PFSK-1 (cell line): ENCODE results near the gene TNS1.

Source experiments
- POLR2AphosphoS5 ChIP-seq: IDR thresholded peaks from 2 replicates; pipeline ENCODE4 v1.6.1; 2012; ENCODE audit warnings: low read depth, mild to moderate bottlenecking, control low read depth, low read length, moderate library complexity
- SIN3A ChIP-seq: IDR thresholded peaks from 2 replicates; pipeline ENCODE4 v1.6.1; 2012; ENCODE audit warnings: mild to moderate bottlenecking, low read length, moderate library complexity, borderline replicate concordance; ENCODE audit not compliant: insufficient read depth
- TAF1 ChIP-seq: IDR thresholded peaks from 2 replicates; pipeline ENCODE4 v1.6.1; 2012; ENCODE audit warnings: low read length, control low read depth, borderline replicate concordance; ENCODE audit not compliant: insufficient read depth
- TF ChIP-seq, protein P1 (sequence below), 2 experiments: IDR thresholded peaks; 2 replicates each; pipeline versions ENCODE4 v1.6.1 to v1.8.0; 2011 to 2012; ENCODE audit warnings: low read depth in 2 of 2, low read length in 2 of 2, control low read depth in 1 of 2, inconsistent platforms in 1 of 2, mild to moderate bottlenecking in 1 of 2, moderate library complexity in 1 of 2; ENCODE audit not compliant: insufficient read depth in 1 of 2

DNA sequence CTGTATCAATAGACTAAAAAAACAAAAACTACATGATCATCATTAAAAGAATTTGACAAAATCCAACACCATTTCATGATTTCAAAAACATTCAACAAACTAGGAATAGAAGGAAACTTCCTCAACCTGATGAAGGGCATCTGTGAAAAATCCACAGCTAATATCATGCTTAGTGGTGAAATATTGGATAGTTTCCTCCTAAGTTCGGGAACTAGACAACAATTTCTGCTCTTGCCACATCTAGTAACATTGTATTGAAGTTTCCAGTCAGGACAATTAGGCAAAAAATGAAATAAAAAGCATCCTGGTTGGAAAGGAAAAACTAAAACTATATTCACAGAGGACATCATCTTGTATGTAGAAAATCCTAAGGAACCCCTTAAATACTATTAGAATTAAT, 34.8 kb downstream of the TNS1 start:
- TF ChIP-seq POLR2AphosphoS5: no peak
- TF ChIP-seq, protein P1, sequence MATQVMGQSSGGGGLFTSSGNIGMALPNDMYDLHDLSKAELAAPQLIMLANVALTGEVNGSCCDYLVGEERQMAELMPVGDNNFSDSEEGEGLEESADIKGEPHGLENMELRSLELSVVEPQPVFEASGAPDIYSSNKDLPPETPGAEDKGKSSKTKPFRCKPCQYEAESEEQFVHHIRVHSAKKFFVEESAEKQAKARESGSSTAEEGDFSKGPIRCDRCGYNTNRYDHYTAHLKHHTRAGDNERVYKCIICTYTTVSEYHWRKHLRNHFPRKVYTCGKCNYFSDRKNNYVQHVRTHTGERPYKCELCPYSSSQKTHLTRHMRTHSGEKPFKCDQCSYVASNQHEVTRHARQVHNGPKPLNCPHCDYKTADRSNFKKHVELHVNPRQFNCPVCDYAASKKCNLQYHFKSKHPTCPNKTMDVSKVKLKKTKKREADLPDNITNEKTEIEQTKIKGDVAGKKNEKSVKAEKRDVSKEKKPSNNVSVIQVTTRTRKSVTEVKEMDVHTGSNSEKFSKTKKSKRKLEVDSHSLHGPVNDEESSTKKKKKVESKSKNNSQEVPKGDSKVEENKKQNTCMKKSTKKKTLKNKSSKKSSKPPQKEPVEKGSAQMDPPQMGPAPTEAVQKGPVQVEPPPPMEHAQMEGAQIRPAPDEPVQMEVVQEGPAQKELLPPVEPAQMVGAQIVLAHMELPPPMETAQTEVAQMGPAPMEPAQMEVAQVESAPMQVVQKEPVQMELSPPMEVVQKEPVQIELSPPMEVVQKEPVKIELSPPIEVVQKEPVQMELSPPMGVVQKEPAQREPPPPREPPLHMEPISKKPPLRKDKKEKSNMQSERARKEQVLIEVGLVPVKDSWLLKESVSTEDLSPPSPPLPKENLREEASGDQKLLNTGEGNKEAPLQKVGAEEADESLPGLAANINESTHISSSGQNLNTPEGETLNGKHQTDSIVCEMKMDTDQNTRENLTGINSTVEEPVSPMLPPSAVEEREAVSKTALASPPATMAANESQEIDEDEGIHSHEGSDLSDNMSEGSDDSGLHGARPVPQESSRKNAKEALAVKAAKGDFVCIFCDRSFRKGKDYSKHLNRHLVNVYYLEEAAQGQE (IDR thresholded peaks at IDR 0.05; ENCODE audit: insufficient read depth in 1 of 2, low read depth in 2 of 2, low read length in 2 of 2): no peak
- no peak for TF ChIP-seq TAF1
- TF ChIP-seq SIN3A: no peak
